Effector memory CD8-positive, alpha-beta T cell (primary cell): ENCODE data around the gene ZDHHC22.
A peak's percentile ranks its signal among the peaks of the same experiment; 100 is the strongest.

ENCODE experiments used
- ATAC-seq: fragments of 150-1000 bp; cut with Tn5 transposase; replicated peaks from 2 replicates; pipeline ENCODE4 v1.10.0; 2021; ENCODE audit warnings: mild to moderate bottlenecking, moderate library complexity
- DNase-seq, 3 experiments: peaks; one replicate each; pipeline ENCODE4 v3.0.0; 2021
- H3K27ac Mint-ChIP-seq, 2 donors: one replicate each; pipeline ENCODE4 v1.8.0; 2022; ENCODE audit warnings: mild to moderate bottlenecking in 2 of 2, mixed read lengths in 2 of 2, moderate library complexity in 2 of 2
- H3K27me3 Mint-ChIP-seq, 2 donors: one replicate each; pipeline ENCODE4 v1.8.0; 2022; ENCODE audit warnings: mixed read lengths in 2 of 2
- H3K36me3 Mint-ChIP-seq: one replicate; pipeline ENCODE4 v1.8.0; 2022; ENCODE audit warnings: mild to moderate bottlenecking, moderate library complexity, mixed read lengths; ENCODE audit not compliant: insufficient read depth
- H3K4me1 Mint-ChIP-seq, 2 donors: one replicate each; pipeline ENCODE4 v1.8.0; 2022; ENCODE audit warnings: low read depth in 2 of 2, mixed read lengths in 2 of 2
- H3K4me3 Mint-ChIP-seq, 2 donors: one replicate each; pipeline ENCODE4 v1.8.0; 2022; ENCODE audit warnings: mild to moderate bottlenecking in 2 of 2, mixed read lengths in 2 of 2, moderate library complexity in 2 of 2
- H3K9me3 Mint-ChIP-seq, 2 donors: one replicate each; pipeline ENCODE4 v1.8.0; 2022; ENCODE audit warnings: mixed read lengths in 2 of 2

ZDHHC22 gene

GRCh38 chr14:77130386-77130785 is 11.2 kb downstream of the ZDHHC22 start:
- H3K36me3 Mint-ChIP-seq = no peaks in the 10 kb centered on the region
- no peak for ATAC-seq
- no peak for DNase-seq
- no peak overlapping the region for H3K4me3 Mint-ChIP-seq
- H3K27ac Mint-ChIP-seq = no peak overlapping the region
- peaks cover 0 to 5% of the 10 kb centered on the region in 2 donors for H3K4me1 Mint-ChIP-seq
- H3K9me3 Mint-ChIP-seq = no peaks in the 10 kb centered on the region
- H3K27me3 Mint-ChIP-seq = peaks cover 65 to 100% of the 10 kb centered on the region in 2 donors

- DNase-seq (no peak), ATAC-seq (no peak)
- H3K36me3 Mint-ChIP-seq = no peaks in the 10 kb centered on the region
- H3K4me1 Mint-ChIP-seq = peaks cover 0 to 10% of the 10 kb centered on the region in 2 donors
- no peak overlapping the region for H3K4me3 Mint-ChIP-seq
- no peak overlapping the region for H3K27ac Mint-ChIP-seq
- peaks cover 46 to 82% of the 10 kb centered on the region in 2 donors for H3K27me3 Mint-ChIP-seq
- H3K9me3 Mint-ChIP-seq = no peaks in the 10 kb centered on the region
These were observed 13.1 kb downstream of the ZDHHC22 start for GRCh38 chr14:77128414-77128891.

GRCh38 chr14:77126461-77126990 is 15.1 kb downstream of the ZDHHC22 start:
- Mint-ChIP-seq H3K4me1 (peaks cover 8 to 15% of the 10 kb centered on the region in 2 donors), H3K27me3 (peaks cover 29 to 63% of the 10 kb centered on the region in 2 donors), H3K27ac (no peak overlapping the region), H3K9me3 (no peaks in the 10 kb centered on the region), H3K4me3 (peak overlapping the region; percentile 74 to 75), H3K36me3 (no peaks in the 10 kb centered on the region)
- DNase-seq (no peak), ATAC-seq (no peak)

- Mint-ChIP-seq H3K27me3 (peaks cover 29 to 57% of the 10 kb centered on the region in 2 donors), H3K4me3 (peak overlapping the region; percentile 74 to 75), H3K27ac (no peak overlapping the region), H3K4me1 (peaks cover 12 to 18% of the 10 kb centered on the region in 2 donors), H3K36me3 (no peaks in the 10 kb centered on the region), H3K9me3 (no peaks in the 10 kb centered on the region)
- ATAC-seq (no peak), DNase-seq (no peak)
These were observed 15.7 kb downstream of the ZDHHC22 start for GRCh38 chr14:77125823-77126325.

- no peaks in the 10 kb centered on the region for H3K9me3 Mint-ChIP-seq
- peaks cover 29 to 51% of the 10 kb centered on the region in 2 donors for H3K27me3 Mint-ChIP-seq
- peaks cover 18 to 23% of the 10 kb centered on the region in 2 donors for H3K4me1 Mint-ChIP-seq
- H3K4me3 Mint-ChIP-seq = peak overlapping the region; percentile 74 to 75
- DNase-seq (no peak), ATAC-seq (no peak)
- no peak overlapping the region for H3K27ac Mint-ChIP-seq
- no peaks in the 10 kb centered on the region for H3K36me3 Mint-ChIP-seq
These were observed 16.2 kb downstream of the ZDHHC22 start for GRCh38 chr14:77125281-77125801.

GRCh38 chr14:77124345-77125280 is 17.0 kb downstream of the ZDHHC22 start:
- H3K9me3 Mint-ChIP-seq = no peaks in the 10 kb centered on the region
- peak overlapping the region; percentile 19 to 69 for H3K27ac Mint-ChIP-seq
- H3K27me3 Mint-ChIP-seq = peaks cover 24 to 44% of the 10 kb centered on the region in 2 donors
- H3K4me3 Mint-ChIP-seq = peak overlapping the region; percentile 74 to 75
- ATAC-seq (peak; percentile 84), DNase-seq (peak; percentile 60 to 78 (median 61))
- H3K36me3 Mint-ChIP-seq = no peaks in the 10 kb centered on the region
- H3K4me1 Mint-ChIP-seq = peaks cover 18 to 23% of the 10 kb centered on the region in 2 donors

- no peaks in the 10 kb centered on the region for H3K9me3 Mint-ChIP-seq
- DNase-seq = no peak
- H3K4me3 Mint-ChIP-seq = peak overlapping the region; percentile 74 to 75
- H3K27ac Mint-ChIP-seq = peak overlapping the region; percentile 15 to 19
- ATAC-seq = no peak
- H3K36me3 Mint-ChIP-seq = no peaks in the 10 kb centered on the region
- H3K4me1 Mint-ChIP-seq = peaks cover 18 to 23% of the 10 kb centered on the region in 2 donors
- peaks cover 16 to 34% of the 10 kb centered on the region in 2 donors for H3K27me3 Mint-ChIP-seq
These were observed 17.9 kb downstream of the ZDHHC22 start for GRCh38 chr14:77123381-77124325.

- no peak for DNase-seq
- no peak overlapping the region for H3K4me3 Mint-ChIP-seq
- no peak for ATAC-seq
- no peaks in the 10 kb centered on the region for H3K9me3 Mint-ChIP-seq
- peaks cover 18 to 23% of the 10 kb centered on the region in 2 donors for H3K4me1 Mint-ChIP-seq
- peak overlapping the region; percentile 83 to 96 for H3K27ac Mint-ChIP-seq
- peaks cover 10 to 24% of the 10 kb centered on the region in 2 donors for H3K27me3 Mint-ChIP-seq
- peaks cover 3% of the 10 kb centered on the region for H3K36me3 Mint-ChIP-seq
These were observed 19.0 kb downstream of the ZDHHC22 start for GRCh38 chr14:77122526-77123125.

- H3K27me3 Mint-ChIP-seq = peaks cover 0 to 9% of the 10 kb centered on the region in 2 donors
- H3K36me3 Mint-ChIP-seq = peaks cover 3% of the 10 kb centered on the region
- H3K4me1 Mint-ChIP-seq = peaks cover 18 to 23% of the 10 kb centered on the region in 2 donors
- peak overlapping the region; percentile 83 to 96 for H3K27ac Mint-ChIP-seq
- peak overlapping the region; percentile 71 to 72 for H3K4me3 Mint-ChIP-seq
- ATAC-seq = peak; percentile 74
- H3K9me3 Mint-ChIP-seq = no peaks in the 10 kb centered on the region
- DNase-seq = peak; percentile 32 to 48 (median 37)
These were observed 20.5 kb downstream of the ZDHHC22 start for GRCh38 chr14:77120771-77121743.

GRCh38 chr14:77119851-77120250 is 21.7 kb downstream of the ZDHHC22 start:
- Mint-ChIP-seq H3K4me3 (no peak overlapping the region), H3K27ac (peak overlapping the region; percentile 83 to 96), H3K4me1 (peaks cover 18% of the 10 kb centered on the region in 2 donors), H3K27me3 (no peaks in the 10 kb centered on the region), H3K9me3 (no peaks in the 10 kb centered on the region), H3K36me3 (peaks cover 10% of the 10 kb centered on the region)
- DNase-seq (no peak), ATAC-seq (no peak)

- no peak for ATAC-seq
- Mint-ChIP-seq H3K27ac (no peak overlapping the region), H3K4me1 (peaks cover 6 to 7% of the 10 kb centered on the region in 2 donors)
These were observed 25.3 kb downstream of the ZDHHC22 start for GRCh38 chr14:77116172-77116817.

More at GRCh38 chr14:77116172-77116817, 25.3 kb downstream of the ZDHHC22 start:
- Mint-ChIP-seq H3K27me3 (no peaks in the 10 kb centered on the region), H3K36me3 (peaks cover 20% of the 10 kb centered on the region), H3K4me3 (no peak overlapping the region), H3K9me3 (no peaks in the 10 kb centered on the region)
- DNase-seq = no peak
